ENCODE results near the gene EMCN.

DNA sequence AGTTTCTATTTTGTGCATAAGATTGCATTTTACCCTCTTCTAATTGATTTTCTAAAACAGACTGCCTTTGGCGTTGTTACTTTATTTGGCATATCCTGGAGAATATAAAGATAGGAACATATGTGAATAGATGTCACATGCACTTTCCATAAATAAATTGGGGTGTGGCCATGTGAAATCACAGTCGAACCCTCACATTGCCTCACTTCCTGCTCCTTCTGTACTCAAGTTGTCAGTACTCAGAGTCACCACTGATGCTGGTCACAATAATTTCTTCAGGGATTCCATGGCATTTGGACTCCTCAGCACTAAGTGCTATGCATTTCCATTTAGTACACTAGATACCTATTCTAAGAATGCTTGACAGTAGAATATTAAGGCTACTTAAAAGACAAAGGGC, 1.4 kb upstream of the EMCN start:
- TF ChIP-seq POLR2A (IDR thresholded peaks at IDR 0.05) (no peak), EP300 (IDR thresholded peaks at IDR 0.05) (no peak)
- TF ChIP-seq, protein P1, sequence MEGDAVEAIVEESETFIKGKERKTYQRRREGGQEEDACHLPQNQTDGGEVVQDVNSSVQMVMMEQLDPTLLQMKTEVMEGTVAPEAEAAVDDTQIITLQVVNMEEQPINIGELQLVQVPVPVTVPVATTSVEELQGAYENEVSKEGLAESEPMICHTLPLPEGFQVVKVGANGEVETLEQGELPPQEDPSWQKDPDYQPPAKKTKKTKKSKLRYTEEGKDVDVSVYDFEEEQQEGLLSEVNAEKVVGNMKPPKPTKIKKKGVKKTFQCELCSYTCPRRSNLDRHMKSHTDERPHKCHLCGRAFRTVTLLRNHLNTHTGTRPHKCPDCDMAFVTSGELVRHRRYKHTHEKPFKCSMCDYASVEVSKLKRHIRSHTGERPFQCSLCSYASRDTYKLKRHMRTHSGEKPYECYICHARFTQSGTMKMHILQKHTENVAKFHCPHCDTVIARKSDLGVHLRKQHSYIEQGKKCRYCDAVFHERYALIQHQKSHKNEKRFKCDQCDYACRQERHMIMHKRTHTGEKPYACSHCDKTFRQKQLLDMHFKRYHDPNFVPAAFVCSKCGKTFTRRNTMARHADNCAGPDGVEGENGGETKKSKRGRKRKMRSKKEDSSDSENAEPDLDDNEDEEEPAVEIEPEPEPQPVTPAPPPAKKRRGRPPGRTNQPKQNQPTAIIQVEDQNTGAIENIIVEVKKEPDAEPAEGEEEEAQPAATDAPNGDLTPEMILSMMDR (IDR thresholded peaks at IDR 0.05): no peak

All from sigmoid colon (tissue), 4 donors.